Right lung (tissue), 10 donors: Measurements from ENCODE around the gene ITGA6. TPM values are rescaled to one million over a fixed set of nuclear protein-coding genes. Genes with fewer than 3 reads are reported as not detected.
A peak's percentile ranks its signal among the peaks of the same experiment; 100 is the strongest.

ENCODE experiments used
- DNase-seq, 2 donors: peaks; one replicate each; pipeline ENCODE4 v3.0.0-alpha.2; 2013
- long read RNA-seq, 8 donors: transcript quantifications; one replicate each; lab custom pipeline, GENCODE V29; 2026
- polyA plus RNA-seq, 5 donors: library from polyadenylated mRNA; unstranded; fragments of 120-200 nt; gene quantifications; one replicate each; pipeline versions ENCODE4 v1.2.1 to v1.2.3, GENCODE V29; 2013; ENCODE audit warnings: inconsistent platforms in 1 of 5, low replicate concordance in 1 of 5; ENCODE audit not compliant: insufficient read length in 5 of 5, insufficient read depth in 1 of 5

The ITGA6 gene
- 10 to 100 TPM; 49.9 to 89.9 (median 75.9) TPM for polyA plus RNA-seq
- long read RNA-seq, donor 1, full-length matches to known transcripts = 11 of 130 reads
- long read RNA-seq, donor 1, partial matches to known transcripts = 119 of 130 reads
- long read RNA-seq, donor 1, other reads (novel, unspliced or antisense) = 0 of 130 reads
- long read RNA-seq, donor 2, full-length matches to known transcripts = 3 of 3 reads
- long read RNA-seq, donor 2, partial matches to known transcripts = 0 of 3 reads
- long read RNA-seq, donor 2, other reads (novel, unspliced or antisense) = 0 of 3 reads
- long read RNA-seq, donor 3, full-length matches to known transcripts = 2 of 9 reads
- long read RNA-seq, donor 3, partial matches to known transcripts = 7 of 9 reads
- long read RNA-seq, donor 3, other reads (novel, unspliced or antisense) = 0 of 9 reads
- long read RNA-seq, donor 4, full-length matches to known transcripts = 3 of 11 reads
- long read RNA-seq, donor 4, partial matches to known transcripts = 8 of 11 reads
- long read RNA-seq, donor 4, other reads (novel, unspliced or antisense) = 0 of 11 reads
- long read RNA-seq, donor 5, full-length matches to known transcripts = 2 of 15 reads
- long read RNA-seq, donor 5, partial matches to known transcripts = 13 of 15 reads
- long read RNA-seq, donor 5, other reads (novel, unspliced or antisense) = 0 of 15 reads
- long read RNA-seq, donor 6, full-length matches to known transcripts = 1 of 6 reads
- long read RNA-seq, donor 6, partial matches to known transcripts = 5 of 6 reads
- long read RNA-seq, donor 6, other reads (novel, unspliced or antisense) = 0 of 6 reads
- long read RNA-seq, donor 7, full-length matches to known transcripts = 8 of 8 reads
- long read RNA-seq, donor 7, partial matches to known transcripts = 0 of 8 reads
- long read RNA-seq, donor 7, other reads (novel, unspliced or antisense) = 0 of 8 reads
- long read RNA-seq, donor 8, full-length matches to known transcripts = 2 of 2 reads
- long read RNA-seq, donor 8, partial matches to known transcripts = 0 of 2 reads
- long read RNA-seq, donor 8, other reads (novel, unspliced or antisense) = 0 of 2 reads

GRCh38 chr2:172427256-172427989, at the start of gene ITGA6:
TSS of gene ITGA6 (plus strand) at chr2:172427586.
- peak; percentile 60 to 71 for DNase-seq

GRCh38 chr2:172380436-172381274, 46.7 kb upstream of the ITGA6 start:
- DNase-seq = no peak

GRCh38 chr2:172381275-172382027, 45.9 kb upstream of the ITGA6 start:
- no peak for DNase-seq

DNA sequence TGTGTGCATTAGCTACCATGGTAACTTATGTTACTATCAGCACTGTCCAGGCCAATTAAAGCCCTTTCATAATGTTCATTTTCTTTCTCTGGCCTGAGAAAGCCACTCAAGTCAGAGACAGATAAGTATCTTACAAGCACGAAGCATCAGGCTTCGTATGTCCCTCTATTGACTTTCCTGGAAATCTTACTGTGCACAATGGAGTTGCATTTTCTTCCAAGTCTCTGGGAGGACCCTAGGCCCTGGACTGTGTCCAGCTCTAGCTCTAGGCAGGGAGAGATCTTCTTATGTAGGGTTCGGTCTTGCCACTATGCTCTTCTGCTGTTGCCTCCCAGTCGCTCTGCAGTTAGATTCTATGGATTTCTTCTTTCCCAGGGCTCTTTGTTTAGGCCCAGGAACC, 40.0 kb upstream of the ITGA6 start:
- DNase-seq = no peak

- no peak for DNase-seq
These were observed 37.6 kb upstream of the ITGA6 start for GRCh38 chr2:172389685-172390339.

- DNase-seq = no peak
These were observed 33.4 kb upstream of the ITGA6 start for GRCh38 chr2:172394002-172394401.

GRCh38 chr2:172395503-172395902, 31.9 kb upstream of the ITGA6 start:
- DNase-seq = no peak

GRCh38 chr2:172397148-172397834, 30.1 kb upstream of the ITGA6 start:
- DNase-seq = no peak

GRCh38 chr2:172398440-172398839, 28.9 kb upstream of the ITGA6 start:
- DNase-seq = no peak

GRCh38 chr2:172399765-172400164, 27.6 kb upstream of the ITGA6 start:
- DNase-seq = no peak

DNA sequence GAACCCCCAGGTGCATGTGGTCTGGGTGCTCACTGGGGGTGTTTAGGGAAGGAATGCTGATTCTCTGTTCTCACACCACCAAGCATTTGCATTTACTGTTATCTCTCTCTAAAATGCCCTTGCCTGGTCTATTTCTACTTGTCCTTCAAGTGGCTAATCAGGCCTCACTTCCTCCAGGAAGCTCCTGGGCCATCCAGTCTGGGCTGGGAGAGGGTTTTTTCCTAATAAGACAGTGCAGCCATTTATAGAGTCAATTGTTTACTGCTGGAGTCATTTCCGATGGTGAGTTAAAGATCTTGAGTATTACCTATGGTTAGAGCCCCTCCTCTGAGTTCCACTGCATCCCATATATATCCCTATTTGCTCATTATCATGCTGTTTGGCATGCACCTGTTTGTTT, 25.2 kb upstream of the ITGA6 start:
- no peak for DNase-seq

DNA sequence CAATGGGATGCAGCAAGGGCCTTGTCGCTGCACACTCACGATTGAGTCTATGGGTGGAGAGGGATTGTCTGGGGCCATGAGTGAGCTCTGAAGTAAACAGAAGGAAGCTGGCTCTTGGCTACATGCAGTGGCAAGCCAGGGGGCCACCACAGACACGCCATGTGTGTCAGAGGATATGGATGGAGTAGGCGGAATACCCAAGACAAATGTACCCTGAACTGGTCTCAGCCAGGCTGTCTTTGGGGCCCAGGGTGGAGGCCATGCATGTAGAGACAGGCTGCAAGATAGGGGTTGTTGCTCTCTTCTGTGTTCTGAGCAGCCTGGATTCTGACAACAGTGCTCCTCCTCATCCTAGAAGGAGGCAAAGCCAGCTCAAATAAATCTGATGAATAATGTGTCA, 24.0 kb upstream of the ITGA6 start:
- no peak for DNase-seq

GRCh38 chr2:172403881-172404468, 23.4 kb upstream of the ITGA6 start:
- DNase-seq = no peak

DNA sequence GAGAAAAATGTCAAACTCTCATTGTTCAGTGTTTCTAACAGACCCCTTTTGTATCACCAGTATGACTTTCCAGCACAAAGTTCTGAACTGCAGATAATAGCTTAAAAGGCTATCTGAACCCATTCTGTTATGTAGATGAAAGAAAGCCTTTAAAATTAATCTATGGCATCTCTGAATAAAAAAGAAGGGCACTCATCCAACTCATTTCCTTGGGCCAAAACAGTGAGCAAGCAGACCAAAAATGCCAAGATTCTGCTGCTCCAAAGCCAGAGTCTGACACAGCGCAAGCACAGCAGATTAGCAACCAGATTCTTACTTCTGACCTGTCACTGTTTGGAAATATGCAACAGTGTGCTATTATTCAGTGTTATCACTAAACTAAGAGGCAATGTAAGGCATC, 22.6 kb upstream of the ITGA6 start:
- DNase-seq = no peak

DNA sequence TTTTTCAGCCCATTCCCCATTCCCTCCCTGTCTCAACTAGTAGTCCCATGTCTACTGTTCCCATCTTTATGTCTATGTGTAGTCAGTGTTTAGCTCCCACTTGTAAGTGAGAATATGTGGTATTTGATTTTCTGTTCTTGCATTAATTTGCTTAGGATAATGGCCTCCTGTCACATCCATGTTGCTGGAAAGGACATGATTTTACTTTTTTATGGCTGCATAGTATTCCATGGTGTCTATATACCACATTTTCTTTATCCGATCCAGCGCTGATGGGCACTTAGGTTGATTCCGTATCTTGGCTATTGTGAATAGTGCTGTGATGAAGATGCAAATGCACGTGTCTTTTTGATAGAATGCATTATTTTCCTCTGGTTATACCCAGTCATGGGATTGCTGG, 21.7 kb upstream of the ITGA6 start:
- DNase-seq = no peak

- no peak for DNase-seq
These were observed 19.1 kb upstream of the ITGA6 start for GRCh38 chr2:172408143-172408766.

DNA sequence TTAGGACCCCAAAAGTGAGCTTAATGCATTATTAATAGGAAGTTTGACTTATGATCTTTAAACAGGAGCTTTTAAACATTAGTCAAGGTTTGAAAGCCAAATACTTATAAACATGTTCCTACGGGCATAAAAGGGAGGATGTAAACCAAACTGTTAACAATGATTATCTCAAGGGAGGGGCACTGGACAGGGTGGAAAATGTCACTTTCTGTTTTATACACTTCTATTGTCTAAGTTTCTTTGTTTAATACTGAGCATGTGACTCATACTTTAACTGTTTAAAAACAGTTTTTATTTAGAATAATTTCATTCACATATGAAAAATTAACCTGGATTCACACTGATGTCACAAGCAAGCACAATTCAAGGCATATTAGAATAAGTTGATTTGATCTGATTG, 18.3 kb upstream of the ITGA6 start:
- no peak for DNase-seq

- no peak for DNase-seq
These were observed 14.3 kb upstream of the ITGA6 start for GRCh38 chr2:172412984-172413492.
